ENCODE data around the gene EFCC1.

Gene EFCC1

DNA sequence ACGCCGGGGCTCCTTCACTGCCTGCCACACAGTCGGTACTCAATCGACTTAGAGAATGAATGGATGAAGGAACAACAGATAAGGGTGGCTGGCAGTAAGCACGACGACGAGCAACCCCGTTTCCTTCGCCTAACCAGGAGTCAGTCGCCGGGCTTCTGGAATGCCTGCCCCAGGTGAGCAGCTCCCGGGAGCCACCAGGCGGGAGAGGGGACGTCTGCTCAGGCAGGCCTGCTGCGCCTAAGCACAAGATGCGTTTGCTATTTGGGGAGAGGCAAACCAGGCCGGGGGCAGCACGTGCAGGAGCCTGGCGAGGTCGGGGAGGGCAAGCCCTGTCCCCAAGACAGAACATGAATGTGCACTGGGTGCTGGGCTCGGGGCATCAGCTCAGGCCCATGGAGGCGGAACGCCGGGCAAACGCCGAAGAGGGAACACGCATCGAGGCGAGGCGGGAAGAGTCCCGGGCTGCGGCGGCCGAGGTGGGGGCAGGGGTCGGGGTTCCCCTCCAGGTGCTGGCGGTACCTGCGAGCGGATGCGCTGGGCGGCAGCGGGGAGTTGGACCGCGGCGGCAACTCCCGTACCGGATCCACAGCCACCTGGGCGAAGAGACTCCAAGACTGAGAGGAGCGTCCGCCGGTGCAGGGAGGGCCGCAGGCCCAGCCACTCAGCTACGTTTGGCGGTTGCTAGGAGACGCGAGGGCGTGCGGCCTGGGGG is 7.5 kb upstream of the EFCC1 start, which contains the start of gene CFAP92:
TSS of gene CFAP92 (minus strand) at position 616 of the 712 bp plus-strand sequence. CDS start 772 bp downstream, outside the sequence.
- H3K18ac ChIP-seq (ENCODE audit: low read length), result no peak within 1 kb of the TSS
- H2BK120ac ChIP-seq (ENCODE audit: insufficient read depth, low read length, poor library complexity), result no peak within 1 kb of the TSS
- no peak within 1 kb of the TSS for H4K12ac ChIP-seq (ENCODE audit: low read depth, low read length)
- no peak within 1 kb of the TSS for H3K9ac ChIP-seq (ENCODE audit: low read length)
- no peak within 1 kb of the TSS for H3K23ac ChIP-seq (ENCODE audit: low read length)
- no peak within 1 kb of the TSS for H4K91ac ChIP-seq (ENCODE audit: low read depth, low read length)
- H3K4me1 ChIP-seq (ENCODE audit: control insufficient read depth in 1 of 2, insufficient read depth in 2 of 2, low read length in 2 of 2), result peaks cover 7 to 8% of the 10 kb centered on the region in 2 experiments
- peak within 1 kb of the TSS; percentile 28 for H2AFZ ChIP-seq (ENCODE audit: insufficient read depth, low read length, poor library complexity)
- peaks cover 2% of the 10 kb centered on the region for H3K27me3 ChIP-seq (ENCODE audit: insufficient read depth, low read length)
- no peak within 1 kb of the TSS for H3K27ac ChIP-seq (ENCODE audit: low read depth, low read length)
- no peak within 1 kb of the TSS for H3K4ac ChIP-seq (ENCODE audit: low read depth, low read length)
- no peaks in the 10 kb centered on the region for H3K79me1 ChIP-seq (ENCODE audit: low read length)
- H3K4me2 ChIP-seq (ENCODE audit: low read length), result peak within 1 kb of the TSS; percentile 89
- no peaks in the 10 kb centered on the region for H3K79me2 ChIP-seq (ENCODE audit: control insufficient read depth, insufficient read depth, low read length, poor library complexity)
- peak; percentile 82 to 91 for DNase-seq
- WGBS (ENCODE audit: extremely low coverage, insufficient coverage, insufficient read length), result no CpG with 5 or more reads among the region's 57 CpGs
- H3K4me3 ChIP-seq (ENCODE audit: low read depth, low read length), result peak within 1 kb of the TSS; percentile 64
- H2AK5ac ChIP-seq (ENCODE audit: low read length), result no peak within 1 kb of the TSS
- no peaks in the 10 kb centered on the region for H3K36me3 ChIP-seq (ENCODE audit: control insufficient read depth in 1 of 2, insufficient read depth in 2 of 2, low read length in 2 of 2)
- no peak within 1 kb of the TSS for H2BK5ac ChIP-seq (ENCODE audit: low read depth, low read length, poor library complexity)
- peaks cover 1% of the 10 kb centered on the region for H3K9me3 ChIP-seq (ENCODE audit: insufficient read depth, low read depth, low read length)
- H3K14ac ChIP-seq (ENCODE audit: low read length), result peak within 1 kb of the TSS; percentile 7
- no peak within 1 kb of the TSS for H2BK12ac ChIP-seq (ENCODE audit: low read length)
- no peak within 1 kb of the TSS for H4K8ac ChIP-seq (ENCODE audit: low read depth, low read length)

GRCh38 chr3:128994173-128994512 is 7.0 kb upstream of the EFCC1 start:
- no peak overlapping the region for H4K12ac ChIP-seq (ENCODE audit: low read depth, low read length)
- no peak overlapping the region for H2AK5ac ChIP-seq (ENCODE audit: low read length)
- no peak overlapping the region for H3K14ac ChIP-seq (ENCODE audit: low read length)
- no peak overlapping the region for H3K4ac ChIP-seq (ENCODE audit: low read depth, low read length)
- no CpG with 5 or more reads among the region's 13 CpGs for WGBS (ENCODE audit: extremely low coverage, insufficient coverage, insufficient read length)
- H3K4me2 ChIP-seq (ENCODE audit: low read length), result peak overlapping the region; percentile 60
- H3K79me1 ChIP-seq (ENCODE audit: low read length), result no peaks in the 10 kb centered on the region
- H3K9me3 ChIP-seq (ENCODE audit: insufficient read depth, low read depth, low read length), result peaks cover 1% of the 10 kb centered on the region
- no peak overlapping the region for H3K18ac ChIP-seq (ENCODE audit: low read length)
- H2AFZ ChIP-seq (ENCODE audit: insufficient read depth, low read length, poor library complexity), result no peak overlapping the region
- peaks cover 2% of the 10 kb centered on the region for H3K27me3 ChIP-seq (ENCODE audit: insufficient read depth, low read length)
- H3K4me1 ChIP-seq (ENCODE audit: control insufficient read depth in 1 of 2, insufficient read depth in 2 of 2, low read length in 2 of 2), result peaks cover 7 to 8% of the 10 kb centered on the region in 2 experiments
- no peak overlapping the region for H2BK5ac ChIP-seq (ENCODE audit: low read depth, low read length, poor library complexity)
- H3K23ac ChIP-seq (ENCODE audit: low read length), result no peak overlapping the region
- no peak overlapping the region for H4K8ac ChIP-seq (ENCODE audit: low read depth, low read length)
- DNase-seq, result no peak
- H3K27ac ChIP-seq (ENCODE audit: low read depth, low read length), result no peak overlapping the region
- H3K4me3 ChIP-seq (ENCODE audit: low read depth, low read length), result no peak overlapping the region
- no peak overlapping the region for H4K91ac ChIP-seq (ENCODE audit: low read depth, low read length)
- no peaks in the 10 kb centered on the region for H3K36me3 ChIP-seq (ENCODE audit: control insufficient read depth in 1 of 2, insufficient read depth in 2 of 2, low read length in 2 of 2)
- no peak overlapping the region for H2BK120ac ChIP-seq (ENCODE audit: insufficient read depth, low read length, poor library complexity)
- H2BK12ac ChIP-seq (ENCODE audit: low read length), result no peak overlapping the region
- H3K9ac ChIP-seq (ENCODE audit: low read length), result no peak overlapping the region
- H3K79me2 ChIP-seq (ENCODE audit: control insufficient read depth, insufficient read depth, low read length, poor library complexity), result no peaks in the 10 kb centered on the region

GRCh38 chr3:128994581-128995546 is 6.2 kb upstream of the EFCC1 start:
- Histone ChIP-seq H3K23ac (ENCODE audit: low read length) (no peak overlapping the region), H4K12ac (ENCODE audit: low read depth, low read length) (no peak overlapping the region)
- no CpG with 5 or more reads among the region's 19 CpGs for WGBS (ENCODE audit: extremely low coverage, insufficient coverage, insufficient read length)

DNA sequence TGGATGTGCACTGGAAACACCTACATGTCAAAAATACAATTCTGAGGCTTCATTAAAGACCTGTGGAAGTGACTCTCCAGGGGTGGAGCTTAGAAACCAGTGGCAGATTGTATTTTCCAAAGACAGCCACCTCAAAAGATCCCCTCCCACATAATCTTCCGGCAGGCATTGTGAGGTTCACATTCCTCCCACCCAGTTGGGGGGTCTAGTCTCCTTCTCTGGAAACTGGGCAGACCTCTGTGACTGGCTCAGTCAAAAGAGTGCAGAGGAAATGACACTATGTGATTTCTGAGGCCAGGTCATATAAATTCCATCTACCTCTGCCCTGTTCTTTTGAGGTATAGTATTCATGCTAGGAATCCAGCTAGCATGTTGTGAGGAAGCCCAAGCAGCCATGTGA is 5.4 kb upstream of the EFCC1 start:
- no peak overlapping the region for H2AK5ac ChIP-seq (ENCODE audit: low read length)
- WGBS (ENCODE audit: extremely low coverage, insufficient coverage, insufficient read length), result no CpG with 5 or more reads among the region's 1 CpG
- H3K9me3 ChIP-seq (ENCODE audit: insufficient read depth, low read depth, low read length), result peaks cover 1% of the 10 kb centered on the region
- no peaks in the 10 kb centered on the region for H3K79me1 ChIP-seq (ENCODE audit: low read length)
- H4K8ac ChIP-seq (ENCODE audit: low read depth, low read length), result no peak overlapping the region
- no peaks in the 10 kb centered on the region for H3K36me3 ChIP-seq (ENCODE audit: control insufficient read depth in 1 of 2, insufficient read depth in 2 of 2, low read length in 2 of 2)
- H2BK5ac ChIP-seq (ENCODE audit: low read depth, low read length, poor library complexity), result no peak overlapping the region
- H3K14ac ChIP-seq (ENCODE audit: low read length), result no peak overlapping the region
- H3K18ac ChIP-seq (ENCODE audit: low read length), result no peak overlapping the region
- H2BK12ac ChIP-seq (ENCODE audit: low read length), result no peak overlapping the region
- peaks cover 12% of the 10 kb centered on the region for H3K27me3 ChIP-seq (ENCODE audit: insufficient read depth, low read length)
- DNase-seq, result peak in 1 of 2 donors; percentile 51
- no peak overlapping the region for H3K4me3 ChIP-seq (ENCODE audit: low read depth, low read length)
- H3K4me2 ChIP-seq (ENCODE audit: low read length), result no peak overlapping the region
- no peak overlapping the region for H4K91ac ChIP-seq (ENCODE audit: low read depth, low read length)
- H3K9ac ChIP-seq (ENCODE audit: low read length), result no peak overlapping the region
- no peak overlapping the region for H3K27ac ChIP-seq (ENCODE audit: low read depth, low read length)
- peaks cover 7 to 8% of the 10 kb centered on the region in 2 experiments for H3K4me1 ChIP-seq (ENCODE audit: control insufficient read depth in 1 of 2, insufficient read depth in 2 of 2, low read length in 2 of 2)
- no peak overlapping the region for H2AFZ ChIP-seq (ENCODE audit: insufficient read depth, low read length, poor library complexity)
- no peak overlapping the region for H3K23ac ChIP-seq (ENCODE audit: low read length)
- no peaks in the 10 kb centered on the region for H3K79me2 ChIP-seq (ENCODE audit: control insufficient read depth, insufficient read depth, low read length, poor library complexity)
- no peak overlapping the region for H3K4ac ChIP-seq (ENCODE audit: low read depth, low read length)
- H4K12ac ChIP-seq (ENCODE audit: low read depth, low read length), result no peak overlapping the region
- no peak overlapping the region for H2BK120ac ChIP-seq (ENCODE audit: insufficient read depth, low read length, poor library complexity)

More at GRCh38 chr3:128994581-128995546, 6.2 kb upstream of the EFCC1 start:
- H2BK5ac ChIP-seq (ENCODE audit: low read depth, low read length, poor library complexity), result no peak overlapping the region
- no peak overlapping the region for H4K91ac ChIP-seq (ENCODE audit: low read depth, low read length)
- H3K9ac ChIP-seq (ENCODE audit: low read length), result no peak overlapping the region
- no peaks in the 10 kb centered on the region for H3K79me2 ChIP-seq (ENCODE audit: control insufficient read depth, insufficient read depth, low read length, poor library complexity)
- DNase-seq, result no peak
- H3K4ac ChIP-seq (ENCODE audit: low read depth, low read length), result no peak overlapping the region
- no peak overlapping the region for H2AK5ac ChIP-seq (ENCODE audit: low read length)
- no peak overlapping the region for H4K8ac ChIP-seq (ENCODE audit: low read depth, low read length)
- no peak overlapping the region for H3K27ac ChIP-seq (ENCODE audit: low read depth, low read length)
- H2AFZ ChIP-seq (ENCODE audit: insufficient read depth, low read length, poor library complexity), result no peak overlapping the region
- H3K9me3 ChIP-seq (ENCODE audit: insufficient read depth, low read depth, low read length), result peaks cover 1% of the 10 kb centered on the region
- H3K4me3 ChIP-seq (ENCODE audit: low read depth, low read length), result no peak overlapping the region
- no peaks in the 10 kb centered on the region for H3K79me1 ChIP-seq (ENCODE audit: low read length)
- H3K27me3 ChIP-seq (ENCODE audit: insufficient read depth, low read length), result peaks cover 3% of the 10 kb centered on the region
- H3K18ac ChIP-seq (ENCODE audit: low read length), result no peak overlapping the region
- H3K36me3 ChIP-seq (ENCODE audit: control insufficient read depth in 1 of 2, insufficient read depth in 2 of 2, low read length in 2 of 2), result no peaks in the 10 kb centered on the region
- H3K4me2 ChIP-seq (ENCODE audit: low read length), result no peak overlapping the region
- H3K4me1 ChIP-seq (ENCODE audit: control insufficient read depth in 1 of 2, insufficient read depth in 2 of 2, low read length in 2 of 2), result peaks cover 7 to 8% of the 10 kb centered on the region in 2 experiments
- H2BK120ac ChIP-seq (ENCODE audit: insufficient read depth, low read length, poor library complexity), result no peak overlapping the region
- H2BK12ac ChIP-seq (ENCODE audit: low read length), result no peak overlapping the region
- H3K14ac ChIP-seq (ENCODE audit: low read length), result no peak overlapping the region

Data from trophoblast cell (in vitro differentiated cells and primary cell).